AG04449 (cell line): Measurements from ENCODE around the gene DOK5.

Experiments used
- CTCF ChIA-PET: fragments of 350-600 bp; formaldehyde crosslinking; extraction: SDS; loops from one replicate; lab custom pipeline; 2021; ENCODE audit warnings: antibody characterized with exemption; lab: Yijun Ruan, JAX
- POLR2A ChIA-PET: fragments of 400-600, 350-600 bp; formaldehyde crosslinking; extraction: SDS; loops from one replicate; lab custom pipeline; 2020; ENCODE audit warnings: antibody characterized with exemption, inconsistent platforms; lab: Yijun Ruan, JAX
- DNase-seq: peaks from one replicate; pipeline ENCODE4 v3.0.0-alpha.2; 2010; ENCODE audit warnings: low read depth, low spot score
- H3K4me3 ChIP-seq: 2 replicates; pipeline ENCODE4 v1.5.1; 2011; ENCODE audit warnings: low read depth, mild to moderate bottlenecking, control low read depth, low read length
- TF ChIP-seq, protein P1 (sequence below): IDR thresholded peaks from one replicate; pipeline ENCODE4 v1.5.1; 2011; ENCODE audit warnings: mild to moderate bottlenecking, moderate library complexity, low read length, control low read depth, inconsistent platforms; ENCODE audit not compliant: insufficient read depth; ENCODE audit errors: missing control alignments

DOK5 gene

DNA sequence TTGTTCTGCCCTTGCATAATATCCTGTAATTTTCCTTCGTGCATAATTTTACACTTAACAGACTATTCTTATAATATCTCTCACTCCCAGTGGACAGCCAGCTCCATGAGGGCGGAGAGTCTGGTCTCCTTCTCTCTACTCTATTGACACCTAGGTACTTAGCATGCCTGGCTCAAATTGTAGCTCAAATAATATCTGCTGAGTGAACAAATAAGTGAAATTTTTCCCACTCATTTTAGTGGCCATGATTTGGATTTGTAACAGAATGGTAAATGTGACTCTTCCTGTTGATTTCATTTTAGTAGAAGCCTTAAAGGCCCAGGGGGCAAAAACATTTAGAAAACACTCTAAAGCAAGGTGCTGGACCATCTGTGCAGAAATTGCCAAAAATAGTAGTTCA, 7.8 kb upstream of the DOK5 start:
- no peak overlapping the region for H3K4me3 ChIP-seq
- CTCF ChIA-PET, result no interaction called here
- POLR2A ChIA-PET, result no interaction called here
- TF ChIP-seq, protein P1, sequence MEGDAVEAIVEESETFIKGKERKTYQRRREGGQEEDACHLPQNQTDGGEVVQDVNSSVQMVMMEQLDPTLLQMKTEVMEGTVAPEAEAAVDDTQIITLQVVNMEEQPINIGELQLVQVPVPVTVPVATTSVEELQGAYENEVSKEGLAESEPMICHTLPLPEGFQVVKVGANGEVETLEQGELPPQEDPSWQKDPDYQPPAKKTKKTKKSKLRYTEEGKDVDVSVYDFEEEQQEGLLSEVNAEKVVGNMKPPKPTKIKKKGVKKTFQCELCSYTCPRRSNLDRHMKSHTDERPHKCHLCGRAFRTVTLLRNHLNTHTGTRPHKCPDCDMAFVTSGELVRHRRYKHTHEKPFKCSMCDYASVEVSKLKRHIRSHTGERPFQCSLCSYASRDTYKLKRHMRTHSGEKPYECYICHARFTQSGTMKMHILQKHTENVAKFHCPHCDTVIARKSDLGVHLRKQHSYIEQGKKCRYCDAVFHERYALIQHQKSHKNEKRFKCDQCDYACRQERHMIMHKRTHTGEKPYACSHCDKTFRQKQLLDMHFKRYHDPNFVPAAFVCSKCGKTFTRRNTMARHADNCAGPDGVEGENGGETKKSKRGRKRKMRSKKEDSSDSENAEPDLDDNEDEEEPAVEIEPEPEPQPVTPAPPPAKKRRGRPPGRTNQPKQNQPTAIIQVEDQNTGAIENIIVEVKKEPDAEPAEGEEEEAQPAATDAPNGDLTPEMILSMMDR, result no peak
- DNase-seq, result no peak

DNA sequence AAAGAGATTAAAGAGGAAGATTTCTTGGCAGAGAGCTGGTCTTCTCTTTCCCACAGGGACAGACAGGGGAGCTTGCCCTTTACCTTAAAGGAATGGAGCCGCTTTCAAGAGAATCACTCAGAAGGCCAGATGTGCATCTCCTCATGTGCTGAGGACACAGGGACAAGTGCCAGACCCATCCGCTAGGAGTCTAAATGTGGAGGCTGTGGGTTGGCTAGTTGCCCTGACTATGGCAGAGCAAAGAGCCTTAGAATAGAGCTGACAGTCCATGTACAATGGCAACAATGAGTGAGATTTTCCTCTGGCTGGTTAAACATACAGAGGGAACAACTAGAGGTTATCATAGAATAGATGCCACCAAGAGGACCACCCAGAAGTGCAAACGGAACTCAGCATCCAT, 7.3 kb upstream of the DOK5 start:
- DNase-seq, result no peak
- ChIA-PET CTCF (no interaction called here), POLR2A (no interaction called here)
- TF ChIP-seq, protein P1, result no peak
- no peak overlapping the region for H3K4me3 ChIP-seq

DNA sequence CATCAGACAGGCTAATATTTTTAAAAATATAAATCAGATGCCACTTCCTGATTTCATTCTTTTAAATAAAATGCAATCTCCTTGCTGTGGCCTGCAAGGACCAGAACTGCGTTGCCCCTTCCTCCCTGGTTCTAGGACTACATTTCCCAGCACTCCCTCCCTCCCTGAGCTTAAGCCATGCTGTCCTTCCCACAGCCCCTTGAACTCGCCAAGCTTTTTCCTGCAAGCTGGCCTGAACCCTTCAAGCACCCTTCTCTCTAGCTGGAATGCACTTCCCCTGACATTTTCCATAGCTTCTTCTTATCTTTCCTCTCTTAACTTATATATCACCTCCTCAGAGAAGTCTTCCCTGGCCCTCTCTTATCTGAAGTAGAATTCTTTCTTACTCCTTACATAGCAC, 6.1 kb upstream of the DOK5 start:
- TF ChIP-seq, protein P1, result no peak
- ChIA-PET CTCF (interaction anchor here (0.9 kb wide), 1 partner anchor 13 kb away, joined by 3 read pairs; no protein-coding TSS in a partner anchor), POLR2A (no interaction called here)
- no peak overlapping the region for H3K4me3 ChIP-seq
- DNase-seq, result no peak

DNA sequence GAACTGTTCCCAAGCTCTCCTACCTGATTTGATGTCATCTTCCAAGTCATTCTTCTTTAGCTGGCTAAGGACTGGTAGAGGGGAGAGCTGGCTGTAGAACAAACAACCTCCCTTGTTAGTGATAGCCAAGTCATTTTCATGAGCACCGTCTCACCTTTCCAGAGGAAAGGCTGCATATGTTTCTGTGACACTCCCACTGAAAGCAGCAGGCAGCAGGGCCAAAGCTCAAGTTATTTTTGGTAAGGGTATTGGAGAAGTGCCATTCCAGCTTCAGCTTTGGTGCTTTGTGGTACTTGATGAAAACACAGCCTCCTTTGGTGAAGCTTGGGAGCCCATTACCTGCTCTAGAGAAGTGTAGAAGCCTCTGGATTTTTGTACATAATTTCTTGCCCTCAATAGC, 5.4 kb upstream of the DOK5 start:
- ChIA-PET CTCF (interaction anchor here (0.9 to 1.0 kb wide), 2 partner anchors 13 to 263 kb away, joined by 3 read pairs; no protein-coding TSS in a partner anchor), POLR2A (no interaction called here)
- H3K4me3 ChIP-seq, result no peak overlapping the region
- DNase-seq, result no peak
- TF ChIP-seq, protein P1, result no peak

DNA sequence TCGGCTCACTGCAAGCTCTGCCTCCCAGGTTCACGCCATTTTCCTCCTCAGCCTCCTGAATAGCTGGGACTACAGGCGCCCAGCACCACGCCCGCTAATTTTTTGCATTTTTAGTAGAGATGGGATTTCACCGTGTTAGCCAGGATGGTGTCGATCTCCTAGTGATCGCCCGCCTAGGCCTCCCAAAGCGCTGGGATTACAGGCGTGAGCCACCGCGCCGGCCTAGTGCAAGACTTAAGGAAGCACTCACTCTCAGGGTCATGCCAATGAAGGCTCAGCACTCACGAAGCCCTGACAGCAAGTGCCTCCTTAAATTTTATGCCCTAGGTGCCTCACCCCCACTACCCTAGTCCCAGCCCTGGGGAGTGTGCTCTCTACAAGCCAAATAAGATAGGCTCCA, 4.7 kb upstream of the DOK5 start:
- TF ChIP-seq, protein P1, result no peak
- CTCF ChIA-PET, result interaction anchor here (1.0 kb wide), 1 partner anchor 263 kb away, joined by 3 read pairs; no protein-coding TSS in a partner anchor
- H3K4me3 ChIP-seq, result no peak overlapping the region
- POLR2A ChIA-PET, result no interaction called here
- no peak for DNase-seq

DNA sequence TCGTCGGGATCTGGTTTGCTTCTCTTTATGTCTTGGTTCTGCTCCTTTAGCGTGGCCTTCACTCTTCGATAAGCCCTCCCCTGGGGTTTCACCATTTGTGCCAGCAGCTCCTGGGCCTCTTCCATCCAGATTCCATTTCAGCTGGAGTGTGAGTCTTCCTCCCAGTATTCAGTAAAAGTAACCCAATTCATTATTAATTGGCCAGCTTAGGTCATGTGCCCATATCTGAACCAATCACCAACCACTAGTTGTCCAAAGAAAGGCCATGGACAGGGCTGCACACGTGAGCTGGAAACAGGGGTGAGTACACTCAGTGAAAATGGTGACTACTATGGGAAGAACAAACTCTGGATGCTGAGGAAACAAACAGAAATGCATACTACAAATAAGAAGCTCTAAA, 2.8 kb upstream of the DOK5 start:
- POLR2A ChIA-PET, result no interaction called here
- TF ChIP-seq, protein P1, result no peak
- DNase-seq, result no peak
- CTCF ChIA-PET, result no interaction called here
- no peak overlapping the region for H3K4me3 ChIP-seq
